ENCODE measurements around the gene SLC25A23.

DNA sequence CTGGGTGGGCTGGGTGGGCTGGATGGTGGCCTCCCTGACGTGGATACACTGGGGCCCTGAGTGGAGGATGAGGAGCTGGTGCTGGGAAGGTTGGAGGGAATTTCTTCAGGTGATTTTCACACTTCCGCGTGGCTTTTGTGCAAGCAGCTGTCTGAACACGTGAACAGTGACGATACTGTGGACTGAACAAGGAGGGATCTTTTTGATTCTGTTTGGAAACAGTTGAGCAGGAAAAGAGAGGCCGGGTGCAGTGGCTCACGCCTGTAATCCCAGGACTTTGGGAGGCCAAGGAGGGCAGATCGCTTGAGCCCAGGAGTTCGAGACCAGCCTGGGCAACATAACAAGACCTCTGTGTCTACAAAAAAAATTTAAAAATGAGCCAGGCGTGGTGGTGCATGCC lies 57.5 kb downstream of the SLC25A23 start:
- TF ChIP-seq NR1H2 (CRISPR knock-in tag; IDR thresholded peaks at IDR 0.05): no peak
- TF ChIP-seq, protein P1, sequence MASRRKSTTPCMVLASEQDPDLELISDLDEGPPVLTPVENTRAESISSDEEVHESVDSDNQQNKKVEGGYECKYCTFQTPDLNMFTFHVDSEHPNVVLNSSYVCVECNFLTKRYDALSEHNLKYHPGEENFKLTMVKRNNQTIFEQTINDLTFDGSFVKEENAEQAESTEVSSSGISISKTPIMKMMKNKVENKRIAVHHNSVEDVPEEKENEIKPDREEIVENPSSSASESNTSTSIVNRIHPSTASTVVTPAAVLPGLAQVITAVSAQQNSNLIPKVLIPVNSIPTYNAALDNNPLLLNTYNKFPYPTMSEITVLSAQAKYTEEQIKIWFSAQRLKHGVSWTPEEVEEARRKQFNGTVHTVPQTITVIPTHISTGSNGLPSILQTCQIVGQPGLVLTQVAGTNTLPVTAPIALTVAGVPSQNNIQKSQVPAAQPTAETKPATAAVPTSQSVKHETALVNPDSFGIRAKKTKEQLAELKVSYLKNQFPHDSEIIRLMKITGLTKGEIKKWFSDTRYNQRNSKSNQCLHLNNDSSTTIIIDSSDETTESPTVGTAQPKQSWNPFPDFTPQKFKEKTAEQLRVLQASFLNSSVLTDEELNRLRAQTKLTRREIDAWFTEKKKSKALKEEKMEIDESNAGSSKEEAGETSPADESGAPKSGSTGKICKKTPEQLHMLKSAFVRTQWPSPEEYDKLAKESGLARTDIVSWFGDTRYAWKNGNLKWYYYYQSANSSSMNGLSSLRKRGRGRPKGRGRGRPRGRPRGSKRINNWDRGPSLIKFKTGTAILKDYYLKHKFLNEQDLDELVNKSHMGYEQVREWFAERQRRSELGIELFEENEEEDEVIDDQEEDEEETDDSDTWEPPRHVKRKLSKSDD (conservative IDR thresholded peaks at IDR 0.05; ENCODE audit: low read length): no peak

Data from K562 (cell line).